ENCODE results near the gene IRGQ. TPM values are rescaled to one million over a fixed set of nuclear protein-coding genes. Genes with fewer than 3 reads are reported as not detected.

IRGQ gene
- total RNA-seq, 1 experiment from 2014 or later, result 37.7 TPM

DNA sequence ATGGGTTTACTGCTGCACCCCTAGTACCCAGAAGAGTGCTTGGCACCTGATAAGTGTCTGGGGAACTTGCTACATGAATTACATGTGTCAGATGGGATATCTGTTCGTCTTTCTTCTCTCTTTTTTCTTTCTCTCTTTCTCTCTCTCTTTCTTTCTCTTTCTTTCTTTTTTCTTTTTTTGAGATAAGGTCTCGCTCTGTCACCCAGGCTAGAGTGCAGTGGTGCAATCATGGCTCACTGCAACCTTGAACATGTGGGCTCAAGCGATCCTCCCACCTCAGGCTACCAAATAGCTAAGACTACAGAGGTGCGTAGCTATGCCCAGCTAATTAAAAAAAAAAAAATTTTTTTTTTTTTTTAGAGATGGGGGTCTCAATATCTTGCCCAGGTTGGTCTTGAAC is 37.6 kb upstream of the IRGQ start:
- peaks cover 21% of the 10 kb centered on the region for H3K4me1 ChIP-seq (ENCODE audit: insufficient read depth, low read length, poor library complexity, severe bottlenecking)
- DNase-seq (ENCODE audit: low spot score), result no peak
- POLR2A ChIA-PET (ENCODE audit: low non-redundant PET), result interaction anchor here (0.6 kb wide), 1 partner anchor 123 kb away, joined by 6 read pairs; no protein-coding TSS in a partner anchor
- no TSS peak for BruUV-seq (replicated peaks)
- no peak overlapping the region for H3K27ac ChIP-seq (ENCODE audit: low read depth, low read length, poor library complexity, severe bottlenecking)
- no peak for TF ChIP-seq EZH2 (IDR thresholded peaks at IDR 0.05; ENCODE audit: borderline replicate concordance, low read depth, low read length, poor library complexity, severe bottlenecking)
- TF ChIP-seq, protein P1, sequence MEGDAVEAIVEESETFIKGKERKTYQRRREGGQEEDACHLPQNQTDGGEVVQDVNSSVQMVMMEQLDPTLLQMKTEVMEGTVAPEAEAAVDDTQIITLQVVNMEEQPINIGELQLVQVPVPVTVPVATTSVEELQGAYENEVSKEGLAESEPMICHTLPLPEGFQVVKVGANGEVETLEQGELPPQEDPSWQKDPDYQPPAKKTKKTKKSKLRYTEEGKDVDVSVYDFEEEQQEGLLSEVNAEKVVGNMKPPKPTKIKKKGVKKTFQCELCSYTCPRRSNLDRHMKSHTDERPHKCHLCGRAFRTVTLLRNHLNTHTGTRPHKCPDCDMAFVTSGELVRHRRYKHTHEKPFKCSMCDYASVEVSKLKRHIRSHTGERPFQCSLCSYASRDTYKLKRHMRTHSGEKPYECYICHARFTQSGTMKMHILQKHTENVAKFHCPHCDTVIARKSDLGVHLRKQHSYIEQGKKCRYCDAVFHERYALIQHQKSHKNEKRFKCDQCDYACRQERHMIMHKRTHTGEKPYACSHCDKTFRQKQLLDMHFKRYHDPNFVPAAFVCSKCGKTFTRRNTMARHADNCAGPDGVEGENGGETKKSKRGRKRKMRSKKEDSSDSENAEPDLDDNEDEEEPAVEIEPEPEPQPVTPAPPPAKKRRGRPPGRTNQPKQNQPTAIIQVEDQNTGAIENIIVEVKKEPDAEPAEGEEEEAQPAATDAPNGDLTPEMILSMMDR (conservative IDR thresholded peaks at IDR 0.05; ENCODE audit: low read depth, low read length), result no peak
- H3K27me3 ChIP-seq (replicated peaks; ENCODE audit: insufficient read depth, low read depth, low read length, poor library complexity), result no peaks in the 10 kb centered on the region
- H3K36me3 ChIP-seq (ENCODE audit: insufficient read depth, low read length, poor library complexity, severe bottlenecking), result no peaks in the 10 kb centered on the region
- intact Hi-C loops (cut with micrococcal nuclease; ENCODE audit: unreplicated experiment), result no loop called here
- H3K4me3 ChIP-seq (ENCODE audit: low read depth, low read length, poor library complexity, severe bottlenecking), result no peak overlapping the region
- H3K9me3 ChIP-seq (ENCODE audit: low read depth, low read length, poor library complexity, severe bottlenecking), result no peaks in the 10 kb centered on the region
- CTCF ChIA-PET, result interaction anchor here (0.6 kb wide), 2 partner anchors 17 to 187 kb away, joined by 3 read pairs; no protein-coding TSS in a partner anchor

- H3K27ac ChIP-seq (ENCODE audit: low read depth, low read length, poor library complexity, severe bottlenecking), result no peak overlapping the region
- H3K4me3 ChIP-seq (ENCODE audit: low read depth, low read length, poor library complexity, severe bottlenecking), result no peak overlapping the region
- intact Hi-C loops (cut with micrococcal nuclease; ENCODE audit: unreplicated experiment), result no loop called here
- H3K27me3 ChIP-seq (replicated peaks; ENCODE audit: insufficient read depth, low read depth, low read length, poor library complexity), result no peaks in the 10 kb centered on the region
- BruUV-seq (replicated peaks), result no TSS peak
- no peak for TF ChIP-seq EZH2 (IDR thresholded peaks at IDR 0.05; ENCODE audit: borderline replicate concordance, low read depth, low read length, poor library complexity, severe bottlenecking)
- TF ChIP-seq, protein P1 (conservative IDR thresholded peaks at IDR 0.05; ENCODE audit: low read depth, low read length), result no peak
- POLR2A ChIA-PET (ENCODE audit: low non-redundant PET), result no interaction called here
- no peaks in the 10 kb centered on the region for H3K36me3 ChIP-seq (ENCODE audit: insufficient read depth, low read length, poor library complexity, severe bottlenecking)
- CTCF ChIA-PET, result no interaction called here
- H3K9me3 ChIP-seq (ENCODE audit: low read depth, low read length, poor library complexity, severe bottlenecking), result no peaks in the 10 kb centered on the region
- DNase-seq (ENCODE audit: low spot score), result no peak
- H3K4me1 ChIP-seq (ENCODE audit: insufficient read depth, low read length, poor library complexity, severe bottlenecking), result peaks cover 17% of the 10 kb centered on the region
These were observed 35.6 kb upstream of the IRGQ start for GRCh38 chr19:43631491-43631890.

DNA sequence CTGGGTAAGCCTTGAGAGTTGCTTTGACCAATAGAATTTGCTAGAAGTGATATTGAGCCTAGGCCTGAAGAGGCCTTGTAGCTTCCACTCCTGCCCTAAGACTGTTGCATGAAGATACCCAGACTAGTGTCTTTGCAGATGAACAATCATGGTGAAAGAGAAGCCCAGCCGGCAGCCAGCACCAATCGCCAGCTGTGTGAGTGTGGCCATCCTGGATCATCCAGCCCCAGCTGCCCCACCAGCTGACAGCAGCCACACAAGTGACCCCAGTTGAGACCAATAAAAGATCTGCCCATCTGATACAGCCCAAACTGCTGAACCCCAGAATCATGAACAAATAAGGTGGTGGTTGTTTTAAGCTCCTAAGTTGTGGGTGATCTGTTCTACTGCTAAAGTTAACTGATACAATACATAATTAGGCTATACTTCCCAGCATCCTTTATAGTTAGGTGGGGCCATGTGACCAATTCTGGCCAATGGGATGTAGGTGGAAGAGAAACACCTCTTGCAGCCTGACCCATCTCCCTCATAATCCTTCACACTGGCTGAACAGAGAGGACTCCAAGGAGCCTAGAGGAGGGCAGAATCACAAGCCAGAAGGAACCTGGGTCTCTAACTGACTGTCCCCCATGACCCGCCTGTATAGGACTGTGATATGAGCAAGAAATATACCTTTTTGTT is 32.9 kb upstream of the IRGQ start:
- H3K27me3 ChIP-seq (replicated peaks; ENCODE audit: insufficient read depth, low read depth, low read length, poor library complexity), result no peaks in the 10 kb centered on the region
- POLR2A ChIA-PET (ENCODE audit: low non-redundant PET), result no interaction called here
- no TSS peak for BruUV-seq (replicated peaks)
- intact Hi-C loops (cut with micrococcal nuclease; ENCODE audit: unreplicated experiment), result no loop called here
- no peak for DNase-seq (ENCODE audit: low spot score)
- H3K4me3 ChIP-seq (ENCODE audit: low read depth, low read length, poor library complexity, severe bottlenecking), result no peak overlapping the region
- CTCF ChIA-PET, result no interaction called here
- H3K4me1 ChIP-seq (ENCODE audit: insufficient read depth, low read length, poor library complexity, severe bottlenecking), result no peaks in the 10 kb centered on the region
- no peaks in the 10 kb centered on the region for H3K9me3 ChIP-seq (ENCODE audit: low read depth, low read length, poor library complexity, severe bottlenecking)
- H3K36me3 ChIP-seq (ENCODE audit: insufficient read depth, low read length, poor library complexity, severe bottlenecking), result peaks cover 6% of the 10 kb centered on the region
- TF ChIP-seq EZH2 (IDR thresholded peaks at IDR 0.05; ENCODE audit: borderline replicate concordance, low read depth, low read length, poor library complexity, severe bottlenecking), result no peak
- TF ChIP-seq, protein P1 (conservative IDR thresholded peaks at IDR 0.05; ENCODE audit: low read depth, low read length), result no peak
- H3K27ac ChIP-seq (ENCODE audit: low read depth, low read length, poor library complexity, severe bottlenecking), result no peak overlapping the region
